ENCODE results near the gene NAPSA.
"Not testable (repeated sequence)": the region's sequence is repeated elsewhere in the genome, so short reads cannot be mapped to it uniquely, and the experiment has no call there.

NAPSA gene

GRCh38 chr19:50393589-50393988 lies 28.1 kb upstream of the NAPSA start:
- TF ChIP-seq, protein P1, sequence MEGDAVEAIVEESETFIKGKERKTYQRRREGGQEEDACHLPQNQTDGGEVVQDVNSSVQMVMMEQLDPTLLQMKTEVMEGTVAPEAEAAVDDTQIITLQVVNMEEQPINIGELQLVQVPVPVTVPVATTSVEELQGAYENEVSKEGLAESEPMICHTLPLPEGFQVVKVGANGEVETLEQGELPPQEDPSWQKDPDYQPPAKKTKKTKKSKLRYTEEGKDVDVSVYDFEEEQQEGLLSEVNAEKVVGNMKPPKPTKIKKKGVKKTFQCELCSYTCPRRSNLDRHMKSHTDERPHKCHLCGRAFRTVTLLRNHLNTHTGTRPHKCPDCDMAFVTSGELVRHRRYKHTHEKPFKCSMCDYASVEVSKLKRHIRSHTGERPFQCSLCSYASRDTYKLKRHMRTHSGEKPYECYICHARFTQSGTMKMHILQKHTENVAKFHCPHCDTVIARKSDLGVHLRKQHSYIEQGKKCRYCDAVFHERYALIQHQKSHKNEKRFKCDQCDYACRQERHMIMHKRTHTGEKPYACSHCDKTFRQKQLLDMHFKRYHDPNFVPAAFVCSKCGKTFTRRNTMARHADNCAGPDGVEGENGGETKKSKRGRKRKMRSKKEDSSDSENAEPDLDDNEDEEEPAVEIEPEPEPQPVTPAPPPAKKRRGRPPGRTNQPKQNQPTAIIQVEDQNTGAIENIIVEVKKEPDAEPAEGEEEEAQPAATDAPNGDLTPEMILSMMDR (IDR thresholded peaks at IDR 0.05; ENCODE audit: extremely low read depth, missing control alignments) = no peak
- no peak for DNase-seq (ENCODE audit: low spot score)

DNA sequence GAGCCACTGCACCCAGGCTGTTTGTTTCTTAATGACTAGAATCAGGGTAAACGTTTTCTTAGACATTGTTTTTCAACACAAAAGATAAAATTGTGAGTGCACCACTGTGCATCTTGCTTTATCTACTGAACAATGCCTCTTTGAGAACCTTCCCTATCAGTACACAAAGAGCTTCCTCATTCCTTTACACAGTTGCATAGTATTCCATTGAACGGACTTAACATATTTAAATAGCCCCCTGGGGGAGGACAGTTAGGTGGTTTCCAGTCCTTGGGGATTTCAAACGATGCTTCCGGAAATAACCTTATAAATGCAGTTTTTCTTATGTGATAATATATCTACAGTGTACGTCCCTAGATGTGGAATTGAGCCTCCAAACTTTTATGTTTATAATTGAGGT lies 27.3 kb upstream of the NAPSA start:
- TF ChIP-seq, protein P1 (IDR thresholded peaks at IDR 0.05; ENCODE audit: extremely low read depth, missing control alignments) = no peak
- DNase-seq (ENCODE audit: low spot score) = no peak

GRCh38 chr19:50390952-50391351 lies 25.5 kb upstream of the NAPSA start:
- DNase-seq (ENCODE audit: low spot score) = not testable (repeated sequence)

- not testable (repeated sequence) for DNase-seq (ENCODE audit: low spot score)
These were observed 24.9 kb upstream of the NAPSA start for GRCh38 chr19:50390295-50390694.

- no peak for DNase-seq (ENCODE audit: low spot score)
- TF ChIP-seq, protein P1 (IDR thresholded peaks at IDR 0.05; ENCODE audit: extremely low read depth, missing control alignments) = no peak
These were observed 22.4 kb upstream of the NAPSA start for GRCh38 chr19:50387868-50388245.

- DNase-seq (ENCODE audit: low spot score) = no peak
- TF ChIP-seq, protein P1 (IDR thresholded peaks at IDR 0.05; ENCODE audit: extremely low read depth, missing control alignments) = no peak
These were observed 21.9 kb upstream of the NAPSA start for GRCh38 chr19:50387176-50387867.

GRCh38 chr19:50384685-50385535 lies 19.5 kb upstream of the NAPSA start:
- peak; percentile 3 for DNase-seq (ENCODE audit: low spot score)

More at GRCh38 chr19:50384685-50385535, 19.5 kb upstream of the NAPSA start:
- TF ChIP-seq, protein P1 (IDR thresholded peaks at IDR 0.05; ENCODE audit: extremely low read depth, missing control alignments) = no peak

All from GM20000 (cell line).